ENCODE measurements around the gene COPE. TPM values are rescaled to one million over a fixed set of nuclear protein-coding genes. Genes with fewer than 3 reads are reported as not detected.

COPE gene
- total and polyA plus RNA-seq, 2 of the 4 experiments (the other 2 are of a cell fraction) = 347 to 461 TPM

GRCh38 chr19:18899624-18900560 lies 19.3 kb downstream of the COPE start:
- Histone ChIP-seq H4K20me1 (ENCODE audit: insufficient read depth, low read length) (peaks cover 25% of the 10 kb centered on the region), H3K56ac (ENCODE audit: extremely low read depth, insufficient read depth, low read length) (no peak overlapping the region), H3K36me3 (ENCODE audit: control insufficient read depth, insufficient read depth, low read length) (peaks cover 41% of the 10 kb centered on the region), H4K91ac (ENCODE audit: insufficient read depth, low read depth, low read length) (no peak overlapping the region), H3K18ac (ENCODE audit: low read depth, low read length) (no peak overlapping the region), H2AFZ (replicated peaks; ENCODE audit: low read length, poor library complexity) (no peak overlapping the region), H3K23ac (ENCODE audit: low read depth, low read length) (no peak overlapping the region), H4K8ac (ENCODE audit: low read depth in 2 of 2, low read length in 2 of 2) (no peak overlapping the region), H3K9ac (ENCODE audit: low read depth, low read length) (no peak overlapping the region), H2BK15ac (ENCODE audit: low read depth, low read length) (no peak overlapping the region), H3K4me1 (ENCODE audit: control insufficient read depth, insufficient read depth, low read length) (peaks cover 4% of the 10 kb centered on the region; the same call in 1 of the 2 replicates), H3K9me1 (ENCODE audit: insufficient read depth, low read length) (no peaks in the 10 kb centered on the region), H2AK9ac (replicated peaks; ENCODE audit: low read depth, low read length, poor library complexity) (no peak overlapping the region), H3K79me1 (ENCODE audit: low read depth in 1 of 2, low read length in 2 of 2) (peaks cover 0 to 3% of the 10 kb centered on the region in 2 experiments; a peak in 1 of 4 replicates), H3K27ac (ENCODE audit: insufficient read depth, low read length) (no peak overlapping the region), H3K9me3 (ENCODE audit: control insufficient read depth, insufficient read depth, low read length) (no peaks in the 10 kb centered on the region), H3K4ac (ENCODE audit: low read depth, low read length) (no peak overlapping the region), H2BK20ac (ENCODE audit: low read depth, low read length) (no peak overlapping the region), H3K4me3 (ENCODE audit: insufficient read depth, low read depth, low read length) (no peak overlapping the region), H2BK120ac (ENCODE audit: low read depth, low read length) (no peak overlapping the region), H3K4me2 (ENCODE audit: low read depth, low read length) (no peak overlapping the region), H2BK5ac (ENCODE audit: low read depth, low read length, poor library complexity, severe bottlenecking) (no peak overlapping the region), H3K14ac (replicated peaks; ENCODE audit: low read depth, low read length) (no peak overlapping the region), H2AK5ac (ENCODE audit: low read depth, low read length) (no peak overlapping the region), H3K27me3 (ENCODE audit: control insufficient read depth, insufficient read depth, low read length) (peaks cover 4% of the 10 kb centered on the region; the same call in 1 of the 2 replicates), H4K5ac (ENCODE audit: low read depth, low read length) (no peak overlapping the region)
- dilution Hi-C loops (cut with HindIII; ENCODE audit: low sequenced_read_pairs, unreplicated experiment) (no loop called here), intact Hi-C loops (cut with micrococcal nuclease) (no loop called here), in situ Hi-C loops (cut with MboI; ENCODE audit: low sequenced_read_pairs) (no loop called here)
- DNase-seq (no peak), ATAC-seq (ENCODE audit: low read depth) (no peak)
- BruUV-seq (replicated peaks) = no TSS peak
- ChIA-PET CTCF (no interaction called here), POLR2A (ENCODE audit: unreplicated experiment) (no interaction called here)
- TF ChIP-seq MXI1 (IDR thresholded peaks at IDR 0.05; ENCODE audit: borderline replicate concordance, low read depth, low read length) (no peak), CEBPB (IDR thresholded peaks at IDR 0.05; ENCODE audit: low read depth, low read length) (no peak), RCOR1 (IDR thresholded peaks at IDR 0.05; ENCODE audit: insufficient replicate concordance, low read length) (no peak), MAZ (IDR thresholded peaks at IDR 0.05; ENCODE audit: borderline replicate concordance, low read depth, low read length) (no peak), POLR2A (IDR thresholded peaks at IDR 0.05; ENCODE audit: low read depth, low read length) (no peak), NFE2L2 (IDR thresholded peaks at IDR 0.05; ENCODE audit: low read depth, low read length) (no peak), MAFK (IDR thresholded peaks at IDR 0.05; ENCODE audit: low read depth, low read length) (no peak), BHLHE40 (IDR thresholded peaks at IDR 0.05; ENCODE audit: low read depth, low read length) (no peak), SMC3 (IDR thresholded peaks at IDR 0.05; ENCODE audit: low read depth, low read length) (no peak), CTCF (conservative IDR thresholded peaks at IDR 0.05; ENCODE audit: low read depth, low read length) (no peak)
- TF ChIP-seq, protein P1, sequence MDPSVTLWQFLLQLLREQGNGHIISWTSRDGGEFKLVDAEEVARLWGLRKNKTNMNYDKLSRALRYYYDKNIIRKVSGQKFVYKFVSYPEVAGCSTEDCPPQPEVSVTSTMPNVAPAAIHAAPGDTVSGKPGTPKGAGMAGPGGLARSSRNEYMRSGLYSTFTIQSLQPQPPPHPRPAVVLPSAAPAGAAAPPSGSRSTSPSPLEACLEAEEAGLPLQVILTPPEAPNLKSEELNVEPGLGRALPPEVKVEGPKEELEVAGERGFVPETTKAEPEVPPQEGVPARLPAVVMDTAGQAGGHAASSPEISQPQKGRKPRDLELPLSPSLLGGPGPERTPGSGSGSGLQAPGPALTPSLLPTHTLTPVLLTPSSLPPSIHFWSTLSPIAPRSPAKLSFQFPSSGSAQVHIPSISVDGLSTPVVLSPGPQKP (IDR thresholded peaks at IDR 0.05; ENCODE audit: borderline replicate concordance, low read depth, low read length) = no peak
- TF ChIP-seq, protein P2, sequence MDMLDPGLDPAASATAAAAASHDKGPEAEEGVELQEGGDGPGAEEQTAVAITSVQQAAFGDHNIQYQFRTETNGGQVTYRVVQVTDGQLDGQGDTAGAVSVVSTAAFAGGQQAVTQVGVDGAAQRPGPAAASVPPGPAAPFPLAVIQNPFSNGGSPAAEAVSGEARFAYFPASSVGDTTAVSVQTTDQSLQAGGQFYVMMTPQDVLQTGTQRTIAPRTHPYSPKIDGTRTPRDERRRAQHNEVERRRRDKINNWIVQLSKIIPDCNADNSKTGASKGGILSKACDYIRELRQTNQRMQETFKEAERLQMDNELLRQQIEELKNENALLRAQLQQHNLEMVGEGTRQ (IDR thresholded peaks at IDR 0.05; ENCODE audit: low read depth, low read length) = no peak
- WGBS, 2 experiments (ENCODE audit: extremely low coverage in 2 of 2, insufficient read length in 1 of 2) = 100% methylated on average over 5 of the region's 20 CpGs; no CpG with 5 or more reads in 1 of the 2 experiments
